ENCODE data around the gene GOLGA6L24. TPM values are rescaled to one million over a fixed set of nuclear protein-coding genes. Genes with fewer than 3 reads are reported as not detected.
"Not testable (repeated sequence)": the region's sequence is repeated elsewhere in the genome, so short reads cannot be mapped to it uniquely, and the experiment has no call there.

The GOLGA6L24 gene, protein sequence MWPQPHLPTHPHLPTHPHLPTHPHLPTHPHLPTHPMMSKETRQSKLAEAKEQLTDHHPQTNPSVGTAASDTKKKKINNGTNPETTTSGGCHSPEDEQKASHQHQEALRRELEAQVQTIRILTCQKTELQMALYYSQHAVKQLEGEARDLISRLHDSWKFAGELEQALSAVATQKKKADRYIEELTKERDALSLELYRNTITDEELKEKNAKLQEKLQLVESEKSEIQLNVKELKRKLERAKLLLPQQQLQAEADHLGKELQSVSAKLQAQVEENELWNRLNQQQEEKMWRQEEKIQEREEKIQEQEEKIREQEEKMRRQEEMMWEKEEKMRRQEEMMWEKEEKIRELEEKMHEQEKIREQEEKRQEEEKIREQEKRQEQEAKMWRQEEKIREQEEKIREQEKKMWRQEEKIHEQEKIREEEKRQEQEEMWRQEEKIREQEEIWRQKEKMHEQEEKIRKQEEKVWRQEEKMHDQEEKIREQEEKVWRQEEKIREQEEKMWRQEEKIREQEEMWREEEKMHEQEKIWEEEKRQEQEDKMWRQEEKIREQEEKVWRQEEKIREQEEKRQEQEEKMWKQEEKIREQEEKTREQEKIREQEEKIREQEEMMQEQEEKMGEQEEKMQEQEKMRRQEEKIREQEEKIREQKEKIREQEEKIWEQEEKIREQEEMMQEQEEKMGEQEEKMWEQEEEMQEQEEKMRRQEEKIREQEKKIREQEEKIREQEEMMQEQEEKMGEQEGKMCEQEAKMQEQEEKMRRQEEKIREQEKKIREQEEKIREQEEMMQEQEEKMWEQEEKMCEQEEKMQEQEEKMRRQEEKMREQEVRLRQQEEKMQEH
- total RNA-seq (2021) (not detected in 2 replicates), Bru-seq, nascent RNA (not detected), BruChase-seq, experiment 1, labeled RNA remaining after a 2-hour chase (not detected), BruChase-seq, experiment 2, labeled RNA remaining after a 6-hour chase (not detected)
- long read RNA-seq: 0 reads

DNA sequence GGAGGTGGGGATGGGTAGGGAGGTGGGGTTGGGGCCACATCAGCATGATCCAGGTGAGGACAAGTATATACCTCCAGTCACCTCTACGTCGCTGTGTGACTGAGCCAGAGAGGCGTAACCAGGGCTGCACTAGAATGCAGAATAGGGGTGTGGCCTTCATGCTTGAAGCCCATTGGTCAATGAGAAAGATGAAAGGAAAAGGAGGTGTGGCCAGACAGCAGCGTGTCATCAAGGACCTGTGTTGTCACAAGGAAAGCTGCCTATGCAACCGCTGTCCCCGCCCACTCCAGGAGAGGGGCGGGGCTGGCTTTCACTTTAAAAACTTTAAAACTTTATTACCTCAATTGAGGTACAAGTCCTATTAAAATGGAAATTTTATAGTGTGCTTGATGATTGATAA, at the start of gene GOLGA6L24:
Gene GOLGA6L24 (minus strand): TSS at position 101 of the 400 bp plus-strand sequence. CDS start 61 bp downstream, at position 40.
- POLR2A ChIA-PET (ENCODE audit: low non-redundant PET); BruUV-seq (replicated peaks); CTCF ChIA-PET: not testable (repeated sequence)

DNA sequence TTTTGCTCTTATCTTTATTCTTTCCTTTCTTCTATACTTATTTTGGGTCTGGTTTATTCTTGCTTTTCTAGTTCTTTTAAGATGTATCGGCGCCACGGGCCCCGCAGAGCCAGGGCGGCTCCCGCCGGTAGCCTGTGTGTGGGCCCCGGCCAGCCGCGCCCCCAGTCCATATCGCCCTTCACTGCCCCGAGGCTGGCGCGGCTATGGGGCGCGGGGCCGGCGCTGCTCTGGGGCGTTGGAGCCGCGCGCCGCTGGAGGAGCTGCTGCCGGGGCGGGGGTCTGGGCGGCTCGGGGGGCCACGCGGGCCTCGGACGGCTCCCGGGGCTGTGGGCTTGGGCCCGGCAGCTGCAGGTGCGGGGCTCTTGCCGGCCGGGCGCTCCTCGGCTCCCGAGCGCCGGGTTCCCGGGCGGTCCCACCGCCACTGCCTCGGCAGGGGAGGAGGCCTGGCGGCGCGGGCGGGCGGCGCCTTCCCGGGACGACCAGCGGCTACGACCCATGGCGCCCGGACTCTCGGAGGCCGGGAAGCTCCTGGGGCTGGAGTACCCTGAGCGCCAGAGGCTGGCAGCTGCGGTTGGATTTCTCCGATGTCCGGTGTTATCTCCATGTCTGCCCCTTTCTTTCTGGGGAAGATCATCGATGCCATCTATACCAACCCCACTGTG, 45.0 kb upstream of the GOLGA6L24 start:
- H3K36me3 ChIP-seq (ENCODE audit: insufficient read depth, low read length, poor library complexity, severe bottlenecking); intact Hi-C loops (cut with micrococcal nuclease; ENCODE audit: unreplicated experiment); H3K4me1 ChIP-seq (ENCODE audit: insufficient read depth, low read length, poor library complexity, severe bottlenecking); CTCF ChIA-PET; H3K27me3 ChIP-seq (replicated peaks; ENCODE audit: insufficient read depth, low read depth, low read length, poor library complexity); H3K27ac ChIP-seq (ENCODE audit: low read depth, low read length, poor library complexity, severe bottlenecking); BruUV-seq (replicated peaks); H3K4me3 ChIP-seq (ENCODE audit: low read depth, low read length, poor library complexity, severe bottlenecking); POLR2A ChIA-PET (ENCODE audit: low non-redundant PET); H3K9me3 ChIP-seq (ENCODE audit: low read depth, low read length, poor library complexity, severe bottlenecking); DNase-seq (ENCODE audit: low spot score): not testable (repeated sequence)

More for the DNA sequence above, at the start of gene GOLGA6L24:
- H3K4me1 ChIP-seq (ENCODE audit: insufficient read depth, low read length, poor library complexity, severe bottlenecking); DNase-seq (ENCODE audit: low spot score); H3K27ac ChIP-seq (ENCODE audit: low read depth, low read length, poor library complexity, severe bottlenecking); H3K36me3 ChIP-seq (ENCODE audit: insufficient read depth, low read length, poor library complexity, severe bottlenecking); H3K4me3 ChIP-seq (ENCODE audit: low read depth, low read length, poor library complexity, severe bottlenecking); H3K9me3 ChIP-seq (ENCODE audit: low read depth, low read length, poor library complexity, severe bottlenecking); intact Hi-C loops (cut with micrococcal nuclease; ENCODE audit: unreplicated experiment); H3K27me3 ChIP-seq (replicated peaks; ENCODE audit: insufficient read depth, low read depth, low read length, poor library complexity): not testable (repeated sequence)

DNA sequence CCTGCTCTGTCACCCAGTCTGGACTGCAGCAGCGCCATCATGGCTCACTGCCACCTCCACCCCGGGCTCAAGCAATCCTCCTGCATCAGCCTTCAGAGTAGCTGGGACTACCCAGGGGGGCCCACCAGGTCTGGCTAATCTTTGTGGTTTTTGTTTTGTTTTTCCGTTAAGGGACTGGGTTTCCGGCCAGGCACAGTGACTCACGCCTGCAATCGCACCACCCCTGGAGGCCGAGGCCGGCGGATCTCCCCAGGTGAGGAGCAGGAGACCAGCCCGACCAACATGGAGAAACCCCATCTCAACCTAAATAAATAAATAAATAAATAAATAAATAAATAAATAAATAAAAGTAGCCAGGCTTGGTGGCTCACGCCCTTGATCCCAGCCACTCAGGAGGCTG, 38.1 kb upstream of the GOLGA6L24 start:
- CTCF ChIA-PET; intact Hi-C loops (cut with micrococcal nuclease; ENCODE audit: unreplicated experiment); H3K4me3 ChIP-seq (ENCODE audit: low read depth, low read length, poor library complexity, severe bottlenecking); H3K9me3 ChIP-seq (ENCODE audit: low read depth, low read length, poor library complexity, severe bottlenecking); POLR2A ChIA-PET (ENCODE audit: low non-redundant PET); H3K27ac ChIP-seq (ENCODE audit: low read depth, low read length, poor library complexity, severe bottlenecking); H3K4me1 ChIP-seq (ENCODE audit: insufficient read depth, low read length, poor library complexity, severe bottlenecking); H3K27me3 ChIP-seq (replicated peaks; ENCODE audit: insufficient read depth, low read depth, low read length, poor library complexity); DNase-seq (ENCODE audit: low spot score); H3K36me3 ChIP-seq (ENCODE audit: insufficient read depth, low read length, poor library complexity, severe bottlenecking); BruUV-seq (replicated peaks): not testable (repeated sequence)

DNA sequence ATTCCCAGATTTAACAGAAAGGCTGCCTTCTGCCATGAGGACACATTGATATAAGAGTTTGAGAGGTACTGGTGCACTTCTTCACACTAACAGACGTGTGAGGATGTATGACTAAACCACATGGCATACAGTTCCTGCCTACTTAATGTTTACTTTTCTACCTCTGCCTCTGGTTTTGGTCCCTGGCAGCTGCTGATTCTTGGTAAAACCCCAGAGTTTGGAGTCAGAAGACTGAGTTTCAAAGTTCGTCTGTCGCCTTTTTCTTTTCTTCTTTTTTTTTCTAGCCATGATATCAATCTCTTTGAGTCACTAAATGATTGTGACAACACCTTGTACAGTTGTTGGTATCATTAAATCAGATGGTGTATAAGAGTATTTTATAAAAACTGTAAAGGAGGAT, 22.2 kb upstream of the GOLGA6L24 start:
- H3K27me3 ChIP-seq (replicated peaks; ENCODE audit: insufficient read depth, low read depth, low read length, poor library complexity); intact Hi-C loops (cut with micrococcal nuclease; ENCODE audit: unreplicated experiment); H3K9me3 ChIP-seq (ENCODE audit: low read depth, low read length, poor library complexity, severe bottlenecking); BruUV-seq (replicated peaks); DNase-seq (ENCODE audit: low spot score); POLR2A ChIA-PET (ENCODE audit: low non-redundant PET); H3K27ac ChIP-seq (ENCODE audit: low read depth, low read length, poor library complexity, severe bottlenecking); H3K4me3 ChIP-seq (ENCODE audit: low read depth, low read length, poor library complexity, severe bottlenecking); H3K4me1 ChIP-seq (ENCODE audit: insufficient read depth, low read length, poor library complexity, severe bottlenecking); H3K36me3 ChIP-seq (ENCODE audit: insufficient read depth, low read length, poor library complexity, severe bottlenecking); CTCF ChIA-PET: not testable (repeated sequence)

DNA sequence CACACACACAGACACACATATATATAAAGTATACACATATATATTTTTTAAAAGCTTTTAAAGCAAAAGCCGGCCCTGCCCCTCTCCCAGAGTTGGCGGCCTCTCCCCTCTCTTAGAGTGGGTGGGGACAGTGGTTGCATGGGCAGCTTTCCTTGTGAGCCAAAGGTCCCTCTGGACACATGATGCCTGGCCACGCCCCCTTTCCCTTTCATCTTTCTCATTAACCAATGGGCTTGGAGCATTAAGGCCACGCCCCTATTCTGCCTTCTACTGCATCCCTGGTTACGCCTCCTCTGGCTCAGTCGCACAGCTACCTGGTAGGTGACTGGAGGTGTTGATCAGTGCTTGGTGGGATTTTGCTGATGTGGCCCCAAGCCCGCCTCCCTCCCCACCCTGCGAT, 20.5 kb upstream of the GOLGA6L24 start, which contains the start of gene GOLGA8F:
Gene GOLGA8F (plus strand): TSS at position 301 of the 400 bp plus-strand sequence. CDS start 98 bp downstream, at position 399.
- H3K36me3 ChIP-seq (ENCODE audit: insufficient read depth, low read length, poor library complexity, severe bottlenecking); BruUV-seq (replicated peaks); H3K4me1 ChIP-seq (ENCODE audit: insufficient read depth, low read length, poor library complexity, severe bottlenecking); H3K27me3 ChIP-seq (replicated peaks; ENCODE audit: insufficient read depth, low read depth, low read length, poor library complexity); CTCF ChIA-PET; intact Hi-C loops (cut with micrococcal nuclease; ENCODE audit: unreplicated experiment); DNase-seq (ENCODE audit: low spot score); POLR2A ChIA-PET (ENCODE audit: low non-redundant PET); H3K9me3 ChIP-seq (ENCODE audit: low read depth, low read length, poor library complexity, severe bottlenecking); H3K27ac ChIP-seq (ENCODE audit: low read depth, low read length, poor library complexity, severe bottlenecking); H3K4me3 ChIP-seq (ENCODE audit: low read depth, low read length, poor library complexity, severe bottlenecking): not testable (repeated sequence)

DNA sequence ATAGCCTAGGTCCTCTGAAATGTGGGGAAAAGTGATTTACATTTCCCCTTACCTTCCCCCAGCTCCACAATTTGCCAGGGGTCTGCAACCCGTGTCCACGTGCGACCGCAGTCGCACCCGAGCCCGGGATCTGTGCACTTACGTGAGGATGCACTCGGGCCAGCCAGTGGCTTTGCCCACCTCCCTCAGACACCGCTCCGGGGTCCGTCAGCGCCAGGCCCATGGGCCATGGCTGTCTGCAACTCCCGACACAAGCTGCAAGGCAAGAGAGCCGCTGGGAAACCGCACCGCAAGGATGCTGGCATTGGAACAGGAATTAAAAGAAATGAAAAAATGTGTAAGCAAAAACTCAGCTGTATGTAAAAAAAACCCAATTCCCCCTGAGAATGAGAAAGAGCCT, 7.6 kb upstream of the GOLGA6L24 start:
- H3K27ac ChIP-seq (ENCODE audit: low read depth, low read length, poor library complexity, severe bottlenecking); intact Hi-C loops (cut with micrococcal nuclease; ENCODE audit: unreplicated experiment); BruUV-seq (replicated peaks); H3K9me3 ChIP-seq (ENCODE audit: low read depth, low read length, poor library complexity, severe bottlenecking); CTCF ChIA-PET; H3K27me3 ChIP-seq (replicated peaks; ENCODE audit: insufficient read depth, low read depth, low read length, poor library complexity); POLR2A ChIA-PET (ENCODE audit: low non-redundant PET); H3K4me1 ChIP-seq (ENCODE audit: insufficient read depth, low read length, poor library complexity, severe bottlenecking); DNase-seq (ENCODE audit: low spot score); H3K4me3 ChIP-seq (ENCODE audit: low read depth, low read length, poor library complexity, severe bottlenecking); H3K36me3 ChIP-seq (ENCODE audit: insufficient read depth, low read length, poor library complexity, severe bottlenecking): not testable (repeated sequence)

DNA sequence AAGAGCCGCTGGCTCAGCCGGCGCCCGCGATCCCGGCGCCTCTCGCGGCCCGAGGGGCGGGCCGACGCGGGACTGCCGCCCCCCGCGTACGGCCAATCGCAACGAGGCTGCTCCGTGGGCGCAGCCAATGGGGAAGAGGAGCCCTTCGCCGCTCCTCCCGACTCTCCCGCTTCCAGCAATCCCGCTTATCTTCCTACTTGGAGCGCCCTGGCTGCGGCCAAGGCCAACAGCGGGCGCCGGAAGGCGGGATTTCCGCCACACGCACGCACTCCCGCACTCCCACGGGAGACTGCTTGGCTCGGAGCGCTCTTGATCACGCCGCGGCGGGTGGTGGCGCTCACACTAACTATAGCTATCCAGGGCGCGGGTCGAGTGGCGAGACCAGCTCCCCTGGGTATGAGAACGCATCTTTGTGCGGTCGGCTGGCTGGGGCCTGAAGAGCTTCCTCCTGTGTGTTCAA, 35.7 kb downstream of the GOLGA6L24 start, which contains the start of gene HERC2:
Gene HERC2 (minus strand): TSS at position 51 of the 460 bp plus-strand sequence. CDS start 746 bp downstream, outside the sequence.
- POLR2A ChIA-PET (ENCODE audit: low non-redundant PET); H3K27ac ChIP-seq (ENCODE audit: low read depth, low read length, poor library complexity, severe bottlenecking); DNase-seq (ENCODE audit: low spot score); H3K9me3 ChIP-seq (ENCODE audit: low read depth, low read length, poor library complexity, severe bottlenecking); intact Hi-C loops (cut with micrococcal nuclease; ENCODE audit: unreplicated experiment); CTCF ChIA-PET; H3K36me3 ChIP-seq (ENCODE audit: insufficient read depth, low read length, poor library complexity, severe bottlenecking); H3K27me3 ChIP-seq (replicated peaks; ENCODE audit: insufficient read depth, low read depth, low read length, poor library complexity); BruUV-seq (replicated peaks); H3K4me1 ChIP-seq (ENCODE audit: insufficient read depth, low read length, poor library complexity, severe bottlenecking): not testable (repeated sequence)
- peak within 1 kb of the TSS; percentile 40 for H3K4me3 ChIP-seq (ENCODE audit: low read depth, low read length, poor library complexity, severe bottlenecking)
